Pancreas (tissue), 10 donors: ENCODE measurements around the gene GAMT. TPM values are rescaled to one million over a fixed set of nuclear protein-coding genes. Genes with fewer than 3 reads are reported as not detected.

Experiments used
- ATAC-seq, 4 donors: fragments of 200-7000 bp; cut with Tn5 transposase; one replicate each; pipeline versions ENCODE4 v1.8.0 to v1.9.1; 2020; ENCODE audit warnings: mild to moderate bottlenecking in 4 of 4, moderate library complexity in 4 of 4
- DNase-seq, 6 donors: peaks; one replicate each; pipeline ENCODE4 v3.0.0-alpha.2; 2020
- FAIRE-seq: peaks from 2 replicates; lab custom pipeline; 2012; peaks lifted over from hg19 to GRCh38; lab: Jason Lieb, UNC
- H3K27ac ChIP-seq, 4 donors: fragments of 200-600 bp; sonication (generic); 1 replicate in 3 of 4; 2 replicates in 1 of 4; pipeline versions ENCODE4 v1.5.0 to v1.8.0; 2020
- H3K27me3 ChIP-seq, 4 donors: fragments of 200-600 bp; one replicate each; pipeline ENCODE4 v1.8.0; 2021
- H3K36me3 ChIP-seq, 3 donors: fragments of 200-600 bp; sonication (generic) in 1 of 3; one replicate each; pipeline versions ENCODE4 v1.5.0 to v1.8.0; 2020 to 2021
- H3K4me1 ChIP-seq, 3 donors: fragments of 200-600 bp; one replicate each; pipeline ENCODE4 v1.8.0; 2021
- H3K4me3 ChIP-seq, 4 donors: fragments of 200-600 bp; sonication (generic) in 2 of 4; one replicate each; pipeline versions ENCODE4 v1.5.0 to v1.8.0; 2020 to 2021
- H3K9me3 ChIP-seq, 4 donors: fragments of 200-600 bp; one replicate each; pipeline ENCODE4 v1.8.0; 2021
- WGBS, 2 donors: extraction: QIAGEN DNeasy Blood & Tissue Kit; methylation state at CpG; one replicate each; pipeline ENCODE4 v1.1.7; 2013; 5-methylcytosine and 5-hydroxymethylcytosine counted together
- intact Hi-C, 3 donors: fragments of 100-400 bp; cut with DNase I; formaldehyde crosslinking; loops; one replicate each; pipeline versions ENCODE4 v1.11.1 to v1.14.2; 2022
- polyA plus RNA-seq, 2 donors: library from polyadenylated mRNA; stranded (reverse); fragments of 200-250 nt; gene quantifications; one replicate each; pipeline ENCODE4 v1.2.3, GENCODE V29; 2013
- total RNA-seq, 6 donors: library from RNA; stranded (reverse); fragmentation: NEBNext Ultra II Directional in 4 of 6; extraction: Animal tissue kit (Norgen Biotek cat#: 25700) in 4 of 6; gene quantifications; one replicate each; pipeline versions ENCODE4 v1.2.1 to v1.2.4, GENCODE V29; 2021 to 2023
- TF ChIP-seq, protein P1 (sequence below), 4 donors: fragments of 200-600 bp; sonication (generic) in 3 of 4; IDR thresholded peaks; one replicate each; pipeline versions ENCODE4 v1.5.0 to v1.8.0; 2021; ENCODE audit warnings: antibody characterized with exemption in 4 of 4
- donor health status: healthy with polysubstance abuse.
- donor health status: DM: no; HTN: no; CAD: no; lungs with moderate emphysema.
- donor health status: DM: no; HTN: no; CAD: no.
- donor health status: control.
- donor health status: control.
- donor health status: Bipolar disorder and iron deficiency.
- donor health status: DM: yes; HTN: yes; CAD: no.
- donor health status: DM: no; HTN: no; CAD: no.
- donor health status: DM: no; HTN: no; CAD: no.
- donor health status: DM: yes; HTN: yes; CAD: no.

GAMT gene
- total and polyA plus RNA-seq, 8 donors: 46.2 to 200 (median 66.0) TPM

DNA sequence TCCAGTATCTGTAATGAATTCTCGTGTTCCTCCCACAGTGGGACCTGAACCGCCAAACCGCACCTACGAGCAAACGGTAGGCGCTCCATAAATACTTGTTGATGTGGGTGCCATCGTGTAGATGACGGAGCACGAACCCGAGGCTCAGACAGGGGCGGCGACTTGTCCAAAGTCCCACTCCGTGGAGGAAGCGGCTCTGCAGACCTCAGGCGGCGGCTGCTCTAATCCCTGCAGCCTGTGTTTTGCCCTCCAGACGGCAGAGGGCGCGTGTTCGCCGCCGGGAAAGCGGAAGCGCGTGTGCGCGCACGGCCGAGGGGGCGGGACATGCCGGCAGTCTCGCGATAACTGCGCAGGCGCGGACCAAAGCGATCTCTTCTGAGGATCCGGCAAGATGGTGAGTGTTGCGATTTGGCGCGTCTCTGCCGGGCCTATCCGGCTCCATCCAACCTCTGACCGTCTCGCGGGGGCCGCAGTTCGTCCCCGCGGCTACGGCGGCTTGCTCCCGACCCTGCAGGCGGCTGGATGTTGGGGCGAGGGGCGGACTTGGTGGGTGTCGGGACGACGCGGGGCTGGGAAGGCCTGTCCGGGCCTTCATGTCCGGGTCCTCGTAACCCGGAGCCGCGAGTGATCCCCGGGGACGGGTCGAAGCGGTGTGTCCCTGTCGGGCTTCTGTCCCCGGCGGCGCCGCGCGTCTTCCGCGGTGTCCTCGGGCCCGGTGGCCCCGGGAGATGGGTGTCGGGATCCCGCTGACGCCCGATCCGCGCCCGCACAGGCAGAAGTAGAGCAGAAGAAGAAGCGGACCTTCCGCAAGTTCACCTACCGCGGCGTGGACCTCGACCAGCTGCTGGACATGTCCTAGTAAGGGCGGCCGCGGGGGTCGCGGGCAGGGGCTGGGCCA, 36.9 kb upstream of the GAMT start, which contains the start of gene RPS15:
Gene RPS15, plus strand, starts transcription at position 362 of the 898 bp plus-strand sequence. Its CDS starts 30 bp downstream, at position 392.
- WGBS, 2 donors: 1 to 2% methylated on average over 79 to 100 of the region's 100 CpGs
- FAIRE-seq: no peak
- intact Hi-C loops: no loop called here

DNA sequence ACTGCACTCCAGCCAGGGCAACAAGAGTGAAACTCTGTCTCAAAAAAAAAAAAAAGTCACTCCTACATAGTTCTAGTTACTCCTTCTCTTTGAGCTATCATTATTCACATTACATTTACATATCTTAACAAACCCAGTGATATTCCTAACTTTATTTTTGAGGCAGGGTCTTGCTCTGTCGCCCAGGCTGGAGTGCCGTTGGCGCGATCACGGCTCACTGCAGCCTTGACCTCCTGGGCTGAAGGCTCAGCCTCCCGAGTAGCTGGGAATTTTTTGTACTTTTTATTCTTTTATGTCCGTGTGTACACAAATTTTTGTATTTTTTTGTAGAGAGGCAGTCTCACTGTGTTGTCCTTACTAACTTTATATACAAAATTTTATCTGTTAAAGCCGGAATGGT, 36.3 kb upstream of the GAMT start:
- peak overlapping the region in 2 of 4 donors; percentile 26 to 81 for H3K27ac ChIP-seq

More for the DNA sequence above, 36.9 kb upstream of the GAMT start, which contains the start of gene RPS15:
- H3K4me3 ChIP-seq: peak within 1 kb of the TSS; percentile 77 to 95 (median 80)
- H3K9me3 ChIP-seq: no peaks in the 10 kb centered on the region
- no peaks in the 10 kb centered on the region for H3K27me3 ChIP-seq
- H3K4me1 ChIP-seq: peaks cover 0 to 17% (median 6%) of the 10 kb centered on the region in 3 donors
- H3K36me3 ChIP-seq: peaks cover 11 to 40% (median 16%) of the 10 kb centered on the region in 3 donors
- DNase-seq (peak; percentile 93 to 99 (median 96)), ATAC-seq (peak; percentile 91 to 97 (median 94))
- TF ChIP-seq, protein P1, sequence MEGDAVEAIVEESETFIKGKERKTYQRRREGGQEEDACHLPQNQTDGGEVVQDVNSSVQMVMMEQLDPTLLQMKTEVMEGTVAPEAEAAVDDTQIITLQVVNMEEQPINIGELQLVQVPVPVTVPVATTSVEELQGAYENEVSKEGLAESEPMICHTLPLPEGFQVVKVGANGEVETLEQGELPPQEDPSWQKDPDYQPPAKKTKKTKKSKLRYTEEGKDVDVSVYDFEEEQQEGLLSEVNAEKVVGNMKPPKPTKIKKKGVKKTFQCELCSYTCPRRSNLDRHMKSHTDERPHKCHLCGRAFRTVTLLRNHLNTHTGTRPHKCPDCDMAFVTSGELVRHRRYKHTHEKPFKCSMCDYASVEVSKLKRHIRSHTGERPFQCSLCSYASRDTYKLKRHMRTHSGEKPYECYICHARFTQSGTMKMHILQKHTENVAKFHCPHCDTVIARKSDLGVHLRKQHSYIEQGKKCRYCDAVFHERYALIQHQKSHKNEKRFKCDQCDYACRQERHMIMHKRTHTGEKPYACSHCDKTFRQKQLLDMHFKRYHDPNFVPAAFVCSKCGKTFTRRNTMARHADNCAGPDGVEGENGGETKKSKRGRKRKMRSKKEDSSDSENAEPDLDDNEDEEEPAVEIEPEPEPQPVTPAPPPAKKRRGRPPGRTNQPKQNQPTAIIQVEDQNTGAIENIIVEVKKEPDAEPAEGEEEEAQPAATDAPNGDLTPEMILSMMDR (IDR thresholded peaks at IDR 0.05): peak; percentile 77 to 97 (median 92)
- peak within 1 kb of the TSS; percentile 77 to 89 (median 84) for H3K27ac ChIP-seq

DNA sequence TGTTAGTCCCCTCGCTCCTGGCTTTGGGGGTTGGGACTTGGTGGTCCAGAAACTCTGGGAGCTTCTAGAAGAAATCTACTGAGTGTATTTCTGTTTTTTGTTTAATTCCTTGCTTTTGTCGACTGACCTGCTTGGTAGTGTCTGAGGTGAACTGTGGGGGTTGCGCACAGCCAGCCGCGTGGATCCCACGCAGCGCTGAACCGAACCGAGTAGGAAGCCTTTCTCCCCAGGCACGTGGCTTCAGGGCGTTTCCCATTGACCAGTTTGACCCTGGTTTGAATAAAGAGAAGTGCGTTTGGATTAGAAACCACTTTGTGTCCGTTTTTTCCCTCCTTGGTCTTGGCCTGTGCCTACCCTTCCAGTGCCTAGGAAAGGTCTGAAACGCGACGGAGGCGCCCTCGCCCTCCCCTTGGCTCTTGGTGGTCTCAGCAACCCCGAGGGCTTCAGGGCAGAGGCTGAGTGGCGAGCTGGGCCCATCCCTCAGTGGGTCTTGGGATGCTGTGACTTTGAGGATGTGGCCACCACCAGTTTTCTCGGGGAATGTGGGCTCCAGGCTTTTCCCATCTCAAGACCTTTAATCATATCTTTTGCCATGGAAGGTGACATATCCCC, 34.1 kb upstream of the GAMT start:
- ATAC-seq (no peak), DNase-seq (no peak), FAIRE-seq (no peak)
- TF ChIP-seq, protein P1 (IDR thresholded peaks at IDR 0.05): no peak
- H3K9me3 ChIP-seq: no peaks in the 10 kb centered on the region
- intact Hi-C loops: no loop called here
- H3K27ac ChIP-seq: no peak overlapping the region
- H3K4me1 ChIP-seq: peaks cover 0 to 13% (median 6%) of the 10 kb centered on the region in 3 donors
- WGBS, 2 donors: 87 to 88% methylated on average over 21 of the region's 21 CpGs
- no peaks in the 10 kb centered on the region for H3K27me3 ChIP-seq
- H3K36me3 ChIP-seq: peaks cover 5 to 52% (median 22%) of the 10 kb centered on the region in 3 donors
- no peak overlapping the region for H3K4me3 ChIP-seq

More for the DNA sequence above, 36.3 kb upstream of the GAMT start:
- intact Hi-C loops: no loop called here
- 23 to 29% methylated on average over 8 of the region's 8 CpGs for WGBS, 2 donors
- Histone ChIP-seq H3K4me3 (peak overlapping the region in 1 of 4 donors; percentile 83), H3K4me1 (peaks cover 0 to 17% (median 6%) of the 10 kb centered on the region in 3 donors), H3K9me3 (no peaks in the 10 kb centered on the region), H3K36me3 (peaks cover 11 to 47% (median 19%) of the 10 kb centered on the region in 3 donors), H3K27me3 (no peaks in the 10 kb centered on the region)
- no peak for DNase-seq
- no peak for ATAC-seq
- no peak for FAIRE-seq
- TF ChIP-seq, protein P1 (IDR thresholded peaks at IDR 0.05): no peak

DNA sequence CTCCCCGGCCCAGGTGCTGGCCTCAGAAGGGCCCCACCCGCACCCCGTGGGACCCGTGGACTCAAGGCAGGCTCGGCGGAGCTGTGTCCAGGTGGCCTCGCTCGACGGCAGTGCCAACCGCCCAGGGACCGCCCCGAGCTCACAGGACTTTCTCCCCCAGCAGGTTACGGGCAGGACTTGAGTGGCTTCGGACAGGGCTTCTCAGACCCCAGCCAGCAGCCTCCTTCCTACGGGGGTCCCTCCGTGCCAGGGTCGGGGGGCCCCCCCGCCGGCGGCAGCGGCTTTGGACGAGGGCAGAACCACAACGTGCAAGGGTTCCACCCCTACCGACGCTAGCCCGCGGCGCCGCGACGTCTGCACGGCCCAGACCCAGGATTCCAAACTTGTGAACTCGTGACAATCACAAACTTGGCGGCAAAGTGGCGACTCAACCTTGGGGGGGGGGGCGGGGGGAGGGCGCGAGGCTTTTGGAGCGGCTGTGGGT, 33.3 kb upstream of the GAMT start:
- no peaks in the 10 kb centered on the region for H3K9me3 ChIP-seq
- H3K27me3 ChIP-seq: no peaks in the 10 kb centered on the region
- peak in 3 of 6 donors; percentile 17 to 59 (median 42) for DNase-seq
- TF ChIP-seq, protein P1 (IDR thresholded peaks at IDR 0.05): no peak
- no peak for ATAC-seq
- WGBS, 2 donors: 88 to 89% methylated on average over 39 of the region's 39 CpGs
- peaks cover 0 to 5% (median 3%) of the 10 kb centered on the region in 3 donors for H3K4me1 ChIP-seq
- no peak overlapping the region for H3K4me3 ChIP-seq
- intact Hi-C loops: no loop called here
- no peak overlapping the region for H3K27ac ChIP-seq
- H3K36me3 ChIP-seq: peaks cover 0 to 50% (median 16%) of the 10 kb centered on the region in 3 donors
- FAIRE-seq: no peak
